Stimulated activated CD4-positive, alpha-beta T cell treated with anti-CD3 and anti-CD28 coated beads, TNF-alpha, amount 100 ng/mL, for 4 hours (primary cell): ENCODE measurements around the gene NUP50.
A peak's percentile ranks its signal among the peaks of the same experiment; 100 is the strongest.

Experiments used
- DNase-seq, 3 experiments: peaks; one replicate each; pipeline ENCODE4 v3.0.0-alpha.2; 2020; ENCODE audit warnings: low read depth in 3 of 3

Gene NUP50, protein sequence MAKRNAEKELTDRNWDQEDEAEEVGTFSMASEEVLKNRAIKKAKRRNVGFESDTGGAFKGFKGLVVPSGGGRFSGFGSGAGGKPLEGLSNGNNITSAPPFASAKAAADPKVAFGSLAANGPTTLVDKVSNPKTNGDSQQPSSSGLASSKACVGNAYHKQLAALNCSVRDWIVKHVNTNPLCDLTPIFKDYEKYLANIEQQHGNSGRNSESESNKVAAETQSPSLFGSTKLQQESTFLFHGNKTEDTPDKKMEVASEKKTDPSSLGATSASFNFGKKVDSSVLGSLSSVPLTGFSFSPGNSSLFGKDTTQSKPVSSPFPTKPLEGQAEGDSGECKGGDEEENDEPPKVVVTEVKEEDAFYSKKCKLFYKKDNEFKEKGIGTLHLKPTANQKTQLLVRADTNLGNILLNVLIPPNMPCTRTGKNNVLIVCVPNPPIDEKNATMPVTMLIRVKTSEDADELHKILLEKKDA

DNA sequence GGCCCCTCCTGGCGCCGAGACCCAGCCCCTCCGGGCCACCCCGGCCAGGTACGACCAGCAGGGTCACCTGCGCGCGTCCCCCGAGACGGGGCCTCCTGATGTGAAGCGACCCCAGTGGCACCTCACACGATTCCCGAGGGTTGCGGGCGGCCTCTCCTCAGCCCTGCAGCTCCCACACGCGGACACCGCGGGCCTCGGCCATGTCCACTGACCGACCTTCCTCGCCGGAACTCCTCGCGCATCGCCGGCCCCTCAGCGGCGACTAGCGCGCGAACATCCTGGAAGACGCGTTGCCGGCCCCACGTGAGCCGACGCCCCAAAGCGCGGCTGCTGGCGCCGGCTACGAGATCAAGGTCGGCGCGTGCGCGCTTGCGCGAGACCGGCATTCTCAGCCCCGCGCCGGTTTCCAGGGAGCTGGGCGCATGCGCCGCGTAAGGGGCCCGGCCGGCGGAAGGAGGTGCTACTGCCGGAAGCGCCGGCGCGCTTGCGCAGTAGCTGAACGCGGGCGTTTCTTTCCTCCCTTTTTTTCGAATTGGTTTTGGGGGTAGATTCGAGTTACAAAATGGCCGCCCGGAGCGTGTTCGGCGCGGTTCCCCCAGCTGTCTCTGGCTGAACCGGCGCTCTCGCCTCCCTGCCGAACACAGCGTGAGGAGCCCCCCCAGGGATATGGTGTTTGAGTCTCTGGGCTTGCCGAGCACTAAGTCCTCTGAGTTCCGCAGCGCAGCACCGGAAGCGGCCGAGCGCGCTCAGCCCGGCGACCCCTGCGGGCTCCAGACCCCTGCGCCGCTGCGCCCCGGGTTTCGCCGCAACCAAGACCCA is at the start of gene NUP50:
Gene NUP50, plus strand, starts transcription at position 475 of the 819 bp plus-strand sequence. CDS start 4,253 bp downstream, outside the sequence.
- peak; percentile 92 to 94 (median 93) for DNase-seq

- DNase-seq = no peak
These were observed 43.3 kb upstream of the NUP50 start for GRCh38 chr22:45120440-45120839.

DNA sequence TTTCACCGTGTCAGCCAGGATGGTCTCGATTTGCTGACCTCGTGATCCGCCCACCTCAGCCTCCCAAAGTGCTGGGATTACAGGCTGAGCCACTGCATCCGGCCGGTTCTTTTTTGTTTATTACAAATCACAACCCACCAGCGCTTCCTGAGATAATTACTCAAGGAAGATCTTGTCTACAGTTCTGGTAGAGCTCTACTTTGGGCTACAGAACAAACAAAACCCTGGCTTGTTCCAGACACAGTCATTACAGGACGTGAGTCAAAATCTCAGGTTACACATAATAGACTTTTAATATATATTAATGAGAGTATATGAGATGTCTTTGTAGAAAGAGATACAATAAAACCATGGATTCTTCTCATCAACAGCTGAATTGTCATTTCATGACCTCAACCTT is 42.8 kb upstream of the NUP50 start:
- DNase-seq = no peak

DNA sequence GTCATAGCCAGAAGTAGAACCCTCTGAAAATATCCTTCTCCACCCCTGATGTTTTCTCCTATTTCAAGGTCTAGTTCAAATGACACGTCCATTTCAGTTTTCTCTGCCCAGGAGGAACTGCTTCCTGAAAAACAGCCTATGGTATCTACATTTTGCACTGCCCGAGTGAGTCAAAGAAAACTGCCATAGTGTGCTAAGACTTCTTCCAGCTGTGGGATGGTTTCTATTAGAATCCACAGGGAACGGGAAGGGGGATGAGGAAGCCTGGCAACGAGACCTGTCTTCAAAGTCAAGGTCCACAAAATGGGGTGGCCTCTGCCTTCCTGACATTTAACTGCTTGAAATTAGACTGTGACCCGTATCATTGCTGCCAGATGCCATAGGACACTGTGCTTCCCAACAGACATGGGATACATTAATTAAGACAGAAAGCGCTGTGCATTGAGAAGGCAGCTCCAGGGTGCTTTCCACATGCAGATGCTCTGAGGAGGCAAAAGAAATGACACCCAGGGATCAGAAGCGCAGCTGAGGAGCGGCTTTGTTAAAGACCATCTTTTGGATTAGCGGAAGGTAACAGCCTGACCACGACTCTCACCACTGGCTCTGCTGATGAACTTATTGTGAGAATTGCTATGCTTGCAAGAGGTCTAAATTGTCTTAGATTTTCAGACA is 39.4 kb upstream of the NUP50 start:
- DNase-seq = no peak

DNA sequence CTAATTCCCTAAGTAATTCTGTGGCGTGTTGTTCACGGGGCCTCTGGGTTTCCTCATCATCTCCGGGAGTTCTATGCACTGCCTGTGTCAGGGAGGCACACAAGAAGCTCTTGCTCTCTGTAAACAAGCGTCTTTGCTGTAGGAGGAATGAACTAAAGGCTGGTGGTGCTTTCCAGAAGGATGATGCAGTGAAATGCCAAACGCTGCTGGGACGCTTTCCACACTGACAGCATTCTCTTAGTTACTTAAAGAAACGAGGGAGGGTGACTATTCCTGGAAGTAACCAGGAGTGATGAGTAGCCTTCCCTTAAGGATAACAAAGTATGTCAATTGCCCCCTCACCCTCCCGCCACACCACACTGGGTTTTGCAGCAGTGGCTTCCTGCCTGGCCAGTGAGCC is 38.5 kb upstream of the NUP50 start:
- DNase-seq = no peak

DNA sequence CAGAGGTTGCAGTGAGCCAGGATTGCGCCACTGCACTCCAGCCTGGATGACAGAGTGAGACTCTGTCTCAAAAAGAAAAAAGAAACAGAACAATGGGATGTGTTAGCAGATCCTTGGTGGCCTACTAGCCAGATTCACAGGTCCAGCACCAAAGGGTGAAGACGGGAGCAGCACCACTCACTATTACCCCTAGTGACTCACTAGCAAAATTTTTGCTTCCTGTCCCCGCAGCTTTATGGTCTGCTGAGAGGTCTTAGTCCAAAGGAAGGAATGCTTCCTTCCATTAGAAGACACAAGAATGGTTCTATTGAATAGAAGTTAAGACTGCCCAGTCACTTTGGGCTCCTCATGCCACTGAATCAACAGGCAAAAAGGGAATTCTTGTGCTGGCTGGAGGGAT is 35.9 kb upstream of the NUP50 start:
- DNase-seq = no peak

- DNase-seq = no peak
These were observed 33.8 kb upstream of the NUP50 start for GRCh38 chr22:45129703-45130524.

DNA sequence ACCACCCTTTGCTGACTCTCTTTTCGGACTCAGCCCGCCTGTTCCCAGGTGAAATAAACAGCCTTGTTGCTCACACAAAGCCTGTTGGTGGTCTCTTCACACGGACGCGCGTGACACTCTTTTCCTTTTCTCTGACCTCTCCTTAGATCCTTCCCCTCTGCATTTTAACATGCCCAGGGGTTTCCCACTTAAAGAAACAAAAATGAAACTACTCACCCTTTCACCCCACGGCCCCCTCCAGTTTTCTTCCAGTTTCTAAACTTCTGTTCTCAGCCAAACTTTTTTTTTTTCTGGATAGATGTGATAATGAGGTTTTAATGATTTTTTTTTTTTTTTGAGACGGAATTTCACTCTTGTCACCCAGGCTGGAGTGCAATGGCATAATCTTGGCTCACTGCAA is 32.8 kb upstream of the NUP50 start:
- no peak for DNase-seq

DNA sequence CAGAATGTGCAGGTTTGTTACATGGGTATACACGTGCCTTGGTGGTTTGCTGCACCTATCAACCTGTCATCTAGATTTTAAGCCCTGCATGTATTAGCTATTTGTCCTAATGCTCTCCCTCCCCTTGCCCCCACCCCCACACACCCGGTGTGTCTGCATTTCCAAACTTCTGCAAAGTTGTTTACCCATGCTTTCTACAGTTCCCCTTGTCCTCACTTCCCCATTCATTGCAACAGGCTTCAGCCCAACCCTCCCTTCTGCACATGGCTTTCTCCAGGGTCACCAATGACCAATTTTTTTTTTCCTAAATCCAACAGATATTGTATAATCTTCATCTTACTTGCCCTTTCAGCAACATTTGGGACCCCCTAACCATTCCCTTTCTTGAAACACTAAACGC is 32.0 kb upstream of the NUP50 start:
- DNase-seq = no peak

DNA sequence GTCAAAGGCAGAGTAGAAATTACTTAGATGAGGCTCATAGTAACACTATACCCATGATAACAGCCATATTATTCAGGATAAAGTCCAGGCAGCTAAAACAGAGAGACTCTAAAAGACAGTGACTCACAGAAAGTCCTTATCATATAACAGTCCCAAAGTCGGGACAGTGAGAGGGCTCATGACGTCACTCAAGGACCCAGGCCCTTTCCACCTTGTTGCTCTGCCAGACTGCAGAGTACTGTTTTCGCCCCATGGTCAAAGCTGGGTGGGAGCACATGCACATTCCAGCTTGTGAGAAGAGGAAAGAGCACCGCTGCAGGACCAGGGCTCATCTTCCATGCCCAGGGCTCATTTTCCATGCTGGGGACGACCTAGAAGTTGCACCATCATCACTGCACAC is 29.4 kb upstream of the NUP50 start:
- DNase-seq = no peak

GRCh38 chr22:45136594-45136993 is 27.1 kb upstream of the NUP50 start:
- no peak for DNase-seq

DNA sequence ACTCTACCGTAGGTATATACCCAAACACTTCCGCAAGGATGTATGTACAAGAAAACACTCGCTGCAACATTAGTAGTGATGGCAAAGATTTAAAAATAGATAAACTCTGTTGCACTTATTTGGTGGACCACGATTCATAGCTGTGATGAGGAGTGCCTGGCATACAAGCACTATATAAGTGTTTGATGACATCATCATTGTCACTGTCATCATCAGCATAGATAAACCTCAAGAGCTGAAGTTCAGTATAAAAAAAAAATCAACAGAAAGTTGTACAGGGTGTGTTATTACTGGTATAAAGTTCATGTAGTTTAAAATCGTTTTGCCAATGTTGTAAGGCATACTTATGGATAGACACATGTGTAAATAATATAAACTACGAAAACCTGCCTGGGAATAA is 24.0 kb upstream of the NUP50 start:
- no peak for DNase-seq

GRCh38 chr22:45142376-45142775 is 21.3 kb upstream of the NUP50 start:
- no peak for DNase-seq

- DNase-seq = no peak
These were observed 18.8 kb upstream of the NUP50 start for GRCh38 chr22:45144916-45145315.

DNA sequence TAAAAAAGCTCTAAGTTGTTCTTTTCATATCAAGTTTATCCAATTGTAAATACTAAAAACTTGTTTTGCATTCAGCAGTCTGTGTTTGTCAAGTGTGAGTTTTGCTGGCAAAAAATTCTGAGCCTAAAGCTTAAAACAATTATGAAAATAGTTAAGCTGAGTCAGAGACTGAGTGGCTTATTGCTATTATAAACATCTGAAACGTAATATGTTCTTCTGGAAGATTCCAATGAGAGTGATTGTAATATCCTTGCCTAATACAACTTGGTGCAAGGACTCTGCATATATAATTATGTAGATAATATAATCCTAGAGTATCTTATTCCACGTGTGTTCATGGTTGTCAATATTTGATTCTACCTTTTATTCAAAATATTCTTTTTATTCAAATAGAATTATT is 14.1 kb upstream of the NUP50 start:
- DNase-seq = no peak

GRCh38 chr22:45150139-45150538 is 13.6 kb upstream of the NUP50 start:
- DNase-seq = no peak

DNA sequence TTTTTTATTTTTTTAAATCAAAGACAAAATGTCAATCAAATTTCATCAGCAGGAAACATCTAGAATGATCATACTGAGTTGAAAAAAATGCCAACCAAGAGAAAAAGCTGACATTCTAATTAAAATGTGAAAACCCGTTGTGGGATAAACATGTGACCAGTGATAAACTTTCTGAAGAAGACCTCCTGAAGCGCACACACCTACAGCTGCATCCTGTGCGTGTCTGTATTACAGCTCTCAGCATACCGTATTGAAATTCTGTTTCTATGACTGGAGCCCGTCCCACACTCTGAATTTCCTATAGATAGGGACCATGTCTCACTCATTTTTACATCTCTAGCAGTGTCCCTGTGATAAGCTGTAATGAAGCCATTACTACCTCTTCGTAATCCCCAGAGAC is 12.2 kb upstream of the NUP50 start:
- no peak for DNase-seq

DNA sequence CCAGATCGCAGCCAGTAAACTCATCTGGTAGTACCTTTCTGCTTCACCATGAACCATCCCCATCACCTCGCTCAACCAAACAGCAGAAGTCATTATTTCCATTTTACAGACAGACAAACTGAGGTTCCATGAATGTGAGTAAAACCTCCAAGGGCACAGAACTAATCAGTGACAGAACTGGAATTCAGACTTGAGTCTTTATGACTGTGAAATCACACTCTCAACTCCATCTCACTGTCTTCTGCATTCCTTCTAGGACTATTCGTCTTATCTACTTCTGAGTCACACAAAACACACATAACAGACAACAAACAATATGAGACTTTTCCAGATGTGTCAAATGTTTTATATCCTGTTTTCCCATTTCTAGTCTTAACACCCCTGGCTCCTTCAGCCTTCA is 9.3 kb upstream of the NUP50 start:
- no peak for DNase-seq

GRCh38 chr22:45155050-45155840 is 8.5 kb upstream of the NUP50 start:
- no peak for DNase-seq

DNA sequence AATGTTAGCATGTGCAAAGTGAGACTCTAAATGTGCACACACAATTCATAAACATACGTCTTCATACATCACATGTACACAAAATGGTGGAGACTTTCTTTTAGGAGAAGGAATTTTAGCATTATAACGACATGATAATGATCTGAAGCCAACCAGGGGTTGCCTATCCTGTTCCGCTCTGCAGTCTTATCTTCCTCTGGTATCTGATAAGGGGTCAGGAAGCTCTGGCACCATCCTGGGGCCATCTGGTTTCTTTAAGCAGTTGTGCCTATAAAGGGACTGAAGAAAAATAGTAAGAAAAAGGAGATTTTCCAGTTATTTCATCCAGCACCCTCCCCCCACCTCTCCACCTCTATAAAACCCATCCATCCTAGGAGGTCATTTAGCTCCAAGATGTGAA is 5.8 kb upstream of the NUP50 start:
- DNase-seq = no peak
